Transverse colon (tissue), 4 donors: ENCODE measurements around the gene CRADD. TPM values are rescaled to one million over a fixed set of nuclear protein-coding genes. Genes with fewer than 3 reads are reported as not detected.

Source experiments
- DNase-seq: peaks from one replicate; pipeline ENCODE4 v3.0.0-alpha.2; 2019
- H3K27ac ChIP-seq, 4 donors: fragments of 200-600 bp; sonication (generic); 2 replicates each; pipeline ENCODE4 v1.5.1; 2016 to 2018; ENCODE audit warnings: inconsistent platforms in 4 of 4
- H3K27me3 ChIP-seq: fragments of 200-600 bp; sonication (generic); 2 replicates; pipeline ENCODE4 v1.5.1; 2017; ENCODE audit warnings: inconsistent platforms
- H3K36me3 ChIP-seq, 4 donors: fragments of 200-600 bp; sonication (generic); 2 replicates each; pipeline ENCODE4 v1.5.1; 2017 to 2019; ENCODE audit warnings: inconsistent platforms in 4 of 4
- H3K4me1 ChIP-seq, 4 donors: fragments of 200-600 bp; sonication (generic); 2 replicates each; pipeline ENCODE4 v1.5.1; 2017 to 2020; ENCODE audit warnings: inconsistent platforms in 4 of 4
- H3K4me3 ChIP-seq, 4 donors: fragments of 200-600 bp; sonication (generic); 1 replicate in 1 of 4; 2 replicates in 3 of 4; pipeline versions ENCODE4 v1.5.1 to v1.6.1; 2017 to 2019; ENCODE audit warnings: inconsistent platforms in 4 of 4
- H3K9me3 ChIP-seq, 2 donors: fragments of 200-600 bp; sonication (generic); 2 replicates each; pipeline ENCODE4 v1.5.1; 2017 to 2019; ENCODE audit warnings: inconsistent platforms in 2 of 2
- CTCF ChIP-seq, 5 experiments: fragments of 200-600 bp in 3 of 5; fragments of 450-650 bp in 2 of 5; sonication (generic) in 3 of 5; IDR thresholded peaks; 1 replicate in 2 of 5; 2 replicates in 3 of 5; pipeline ENCODE4 v1.5.1; 2016 to 2017; ENCODE audit warnings: antibody characterized with exemption in 5 of 5, inconsistent platforms in 3 of 5, mild to moderate bottlenecking in 2 of 5, moderate library complexity in 1 of 5
- EP300 ChIP-seq: sonication (generic); formaldehyde crosslinking; IDR thresholded peaks from one replicate; pipeline ENCODE4 v1.6.1; 2017; ENCODE audit warnings: antibody characterized with exemption, low read depth
- POLR2A ChIP-seq: fragments of 450-650 bp; IDR thresholded peaks from one replicate; pipeline ENCODE4 v1.6.1; 2016; ENCODE audit warnings: antibody characterized with exemption, mild to moderate bottlenecking, moderate library complexity
- POLR2AphosphoS5 ChIP-seq, 3 donors: sonication (generic); formaldehyde crosslinking; IDR thresholded peaks; one replicate each; pipeline ENCODE4 v1.6.1; 2016; ENCODE audit warnings: antibody characterized with exemption in 3 of 3
- WGBS, 2 donors: methylation state at CpG; one replicate each; pipeline ENCODE4 v1.1.5; 2018; ENCODE audit warnings: low coverage in 1 of 2; 5-methylcytosine and 5-hydroxymethylcytosine counted together
- in situ Hi-C, 4 donors: fragments of 200-750 bp; cut with MboI; loops; one replicate each; pipeline versions ENCODE4 v1.15.0 to v1.15.1; 2017; ENCODE audit warnings: low sequenced_read_pairs in 3 of 4, low pct_ligation_motif_present in 1 of 4, low pct_unique_long_range_greater_than_20kb in 1 of 4
- intact Hi-C: fragments of 100-400 bp; cut with DNase I; formaldehyde crosslinking; loops from one replicate; pipeline ENCODE4 v1.15.1; 2023; ENCODE audit warnings: low total_unique reads
- total RNA-seq, 4 donors: library from RNA; depleted of rRNA; stranded (reverse); fragments of >200 nt; gene quantifications; one replicate each; pipeline ENCODE4 v1.1.0, GENCODE V29; 2016

Gene CRADD
- total RNA-seq, 4 donors from 2014 or later: 45.6 to 59.3 (median 56.3) TPM

GRCh38 chr12:93880853-93881522 lies 203.8 kb downstream of the CRADD start:
- Histone ChIP-seq H3K4me1 (peaks cover 0 to 11% (median 4%) of the 10 kb centered on the region in 4 donors), H3K9me3 (peaks cover 6% of the 10 kb centered on the region in 2 donors), H3K4me3 (no peak overlapping the region), H3K27me3 (no peaks in the 10 kb centered on the region), H3K36me3 (no peaks in the 10 kb centered on the region), H3K27ac (peak overlapping the region in 1 of 4 donors; percentile 4)
- in situ Hi-C loops (no loop called here), intact Hi-C loops (no loop called here)
- DNase-seq: no peak
- 69 to 81% methylated on average over 1 of the region's 1 CpG for WGBS, 2 donors
- TF ChIP-seq EP300: no peak
- TF ChIP-seq POLR2AphosphoS5 (IDR thresholded peaks at IDR 0.05): no peak
- no peak for TF ChIP-seq CTCF (IDR thresholded peaks at IDR 0.05)
- no peak for TF ChIP-seq POLR2A

DNA sequence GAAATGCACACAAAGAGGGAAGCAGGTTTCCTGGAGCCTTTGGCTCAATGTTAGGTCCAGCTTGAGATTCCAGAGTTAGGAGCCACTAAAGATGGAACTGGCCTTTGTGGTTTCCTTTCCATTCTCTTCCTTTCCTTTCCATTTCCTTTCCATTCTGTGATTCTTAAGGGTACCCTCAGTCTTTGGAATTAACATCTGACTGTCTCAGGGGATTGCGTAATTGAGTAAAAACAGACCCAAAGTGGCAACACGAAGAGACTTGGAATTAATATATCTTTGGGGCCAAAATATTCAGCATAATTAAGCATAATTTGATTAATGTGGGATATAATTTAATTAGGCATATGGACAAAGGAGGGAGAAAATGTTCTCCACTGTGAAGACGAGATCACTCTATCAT lies 205.6 kb downstream of the CRADD start:
- Histone ChIP-seq H3K36me3 (no peaks in the 10 kb centered on the region), H3K27me3 (no peaks in the 10 kb centered on the region), H3K4me3 (no peak overlapping the region), H3K9me3 (no peaks in the 10 kb centered on the region), H3K27ac (no peak overlapping the region), H3K4me1 (peaks cover 0 to 11% (median 4%) of the 10 kb centered on the region in 4 donors)
- WGBS, 2 donors: 86 to 87% methylated on average over 3 of the region's 3 CpGs
- intact Hi-C loops: no loop called here
- no peak for DNase-seq
- TF ChIP-seq EP300: no peak
- no peak for TF ChIP-seq POLR2A
- no peak for TF ChIP-seq CTCF (IDR thresholded peaks at IDR 0.05)
- no peak for TF ChIP-seq POLR2AphosphoS5 (IDR thresholded peaks at IDR 0.05)
- in situ Hi-C loops: no loop called here

GRCh38 chr12:93883436-93884154 lies 206.4 kb downstream of the CRADD start:
- 64 to 77% methylated on average over 1 to 2 of the region's 2 CpGs for WGBS, 2 donors
- peaks cover 0 to 11% (median 4%) of the 10 kb centered on the region in 4 donors for H3K4me1 ChIP-seq

More at GRCh38 chr12:93883436-93884154, 206.4 kb downstream of the CRADD start:
- no peak overlapping the region for H3K4me3 ChIP-seq
- in situ Hi-C loops (no loop called here), intact Hi-C loops (no loop called here)
- TF ChIP-seq EP300 (no peak), CTCF (IDR thresholded peaks at IDR 0.05) (no peak), POLR2AphosphoS5 (IDR thresholded peaks at IDR 0.05) (no peak), POLR2A (no peak)
- no peaks in the 10 kb centered on the region for H3K9me3 ChIP-seq
- no peaks in the 10 kb centered on the region for H3K36me3 ChIP-seq
- H3K27me3 ChIP-seq: no peaks in the 10 kb centered on the region
- DNase-seq: no peak
- H3K27ac ChIP-seq: no peak overlapping the region
